HG03520 (cell line): Measurements from ENCODE around the gene FAM161B.
"Not testable (repeated sequence)": the region's sequence is repeated elsewhere in the genome, so short reads cannot be mapped to it uniquely, and the experiment has no call there.

Experiments used
- ATAC-seq: cut with Tn5 transposase; IDR thresholded peaks from one replicate; pipeline ENCODE4 v1.9.1; 2021; ENCODE audit warnings: mild to moderate bottlenecking, moderate library complexity; ENCODE audit not compliant: unreplicated experiment

FAM161B gene

DNA sequence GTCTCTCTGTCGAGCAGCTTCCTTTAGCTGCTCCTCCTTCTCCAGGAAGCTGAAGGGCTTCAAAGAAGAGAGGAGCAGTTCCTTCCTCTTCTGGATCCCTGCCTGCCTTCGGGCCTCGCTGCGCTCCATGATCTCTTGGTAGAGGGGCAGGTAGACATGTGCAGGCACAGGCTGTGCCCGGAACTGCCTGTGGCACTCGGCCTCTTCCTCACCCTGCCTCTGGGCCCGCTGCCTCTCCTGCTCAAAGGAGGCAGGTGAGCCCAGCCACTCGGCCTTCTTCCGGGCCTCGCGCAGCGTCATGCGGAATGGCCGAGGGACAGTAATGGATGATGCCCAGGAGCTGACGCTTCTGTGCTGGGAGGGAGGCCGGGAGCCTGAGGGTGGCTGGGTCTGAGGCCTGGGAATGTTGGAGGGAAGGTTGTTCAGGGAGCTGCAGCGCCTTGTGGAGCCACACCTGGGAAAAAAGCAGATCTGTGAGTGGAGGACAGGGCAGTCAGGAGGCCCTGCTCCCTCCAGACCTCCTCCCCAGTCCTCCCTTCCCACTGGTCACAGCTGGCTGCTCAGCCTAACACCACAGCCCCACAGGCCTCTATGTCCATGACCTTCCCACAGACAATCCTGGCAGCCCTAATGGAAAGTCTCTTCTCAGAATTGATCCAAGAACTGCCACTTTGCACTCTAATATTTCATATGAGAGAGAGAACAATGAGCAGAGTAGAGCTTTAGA lies 5.3 kb downstream of the FAM161B start:
- no peak for ATAC-seq

DNA sequence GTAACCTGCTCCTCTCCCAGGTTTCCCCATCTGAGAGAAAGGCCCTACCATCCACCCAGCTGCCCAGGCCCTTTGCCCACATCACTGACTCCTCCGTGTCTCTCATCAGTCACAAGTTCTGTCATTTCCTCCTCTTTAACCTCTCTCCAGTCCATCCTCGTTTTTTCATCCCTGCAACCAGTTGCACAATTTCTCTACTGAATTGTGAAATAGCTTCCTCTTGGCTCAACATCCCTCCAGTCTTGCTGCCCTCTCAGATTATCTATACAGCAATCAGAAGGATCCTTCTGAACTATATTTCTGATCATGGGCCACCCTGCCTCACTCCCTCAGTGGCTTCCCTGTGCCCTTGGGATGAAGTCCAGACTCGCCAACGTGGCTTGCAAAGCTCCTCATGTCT lies 6.8 kb downstream of the FAM161B start:
- ATAC-seq = no peak

DNA sequence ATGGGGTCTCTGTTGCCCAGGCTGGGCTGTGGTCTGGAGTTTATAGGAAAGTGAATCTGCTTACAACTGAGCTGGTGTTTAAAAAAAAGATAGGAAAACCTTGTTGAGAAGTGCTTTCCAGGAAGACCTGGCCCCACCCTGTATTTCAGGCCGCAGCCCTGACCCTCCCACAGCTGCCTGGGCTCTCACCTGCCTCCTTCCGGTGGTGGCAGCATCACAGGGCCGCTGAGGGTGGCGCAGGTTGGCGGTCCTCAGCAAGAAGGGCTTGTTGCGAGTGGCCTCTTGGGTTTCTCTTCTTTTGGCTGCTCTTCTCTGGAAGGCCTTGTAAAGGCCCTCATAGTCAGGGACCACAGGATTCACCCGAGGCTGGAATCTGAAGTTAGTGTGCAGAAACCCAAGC lies 7.7 kb downstream of the FAM161B start:
- no peak for ATAC-seq

DNA sequence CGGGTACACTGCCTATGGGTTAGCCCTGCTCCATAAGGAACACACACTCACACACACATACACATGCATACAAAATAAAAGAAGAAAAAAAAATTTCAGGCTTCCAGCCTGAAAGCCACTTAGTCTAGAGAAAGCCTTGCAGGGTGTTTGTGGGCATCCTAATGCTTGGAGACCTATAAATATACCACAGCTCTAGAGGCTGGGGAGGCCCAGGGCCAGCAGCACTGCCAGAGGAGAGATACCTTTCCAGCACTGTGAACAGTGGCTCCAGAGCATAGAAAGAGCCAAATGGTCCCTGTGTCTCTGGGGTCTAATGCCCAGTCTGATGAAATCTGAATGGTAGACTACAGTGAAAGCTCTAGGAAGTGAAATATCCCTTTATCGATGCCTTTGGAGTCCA lies 12.9 kb downstream of the FAM161B start:
- ATAC-seq = no peak

DNA sequence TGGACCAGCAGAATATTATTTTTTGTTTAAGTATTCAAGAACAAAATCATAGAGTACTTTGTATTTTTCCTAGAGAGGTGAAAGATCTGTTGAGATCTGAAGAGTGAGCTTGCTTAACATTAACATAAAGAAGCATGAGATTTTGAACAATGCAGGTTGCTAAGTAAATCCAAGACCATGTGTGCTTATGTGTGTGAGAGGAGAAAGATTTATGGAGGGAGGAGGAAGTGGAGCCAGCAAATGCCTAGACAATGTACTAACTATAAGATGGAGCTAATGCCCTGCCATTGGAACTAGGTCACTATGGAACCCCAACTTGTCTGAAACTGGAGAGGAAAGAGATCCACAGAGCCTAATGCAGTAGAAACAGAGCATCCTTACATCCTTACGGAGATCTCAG lies 13.3 kb downstream of the FAM161B start:
- no peak for ATAC-seq

DNA sequence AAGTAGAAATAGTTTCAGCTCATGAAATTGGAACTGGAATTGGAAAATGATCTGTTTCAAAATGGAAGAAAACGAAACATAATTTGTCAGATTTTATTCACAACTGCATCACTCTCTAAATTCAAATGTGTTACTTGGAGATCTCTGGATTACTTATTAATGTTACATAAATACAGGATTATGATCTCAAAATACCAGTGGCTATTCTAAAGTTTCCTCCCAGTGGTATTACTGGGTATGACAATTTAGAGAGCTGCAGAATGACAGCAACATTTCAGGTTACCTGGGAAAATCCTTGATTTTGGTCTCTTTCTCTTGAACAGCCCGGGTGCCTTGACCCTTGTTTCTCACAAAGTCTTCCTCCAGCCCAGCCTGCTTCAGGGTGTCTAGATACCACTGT lies 14.2 kb downstream of the FAM161B start:
- no peak for ATAC-seq

DNA sequence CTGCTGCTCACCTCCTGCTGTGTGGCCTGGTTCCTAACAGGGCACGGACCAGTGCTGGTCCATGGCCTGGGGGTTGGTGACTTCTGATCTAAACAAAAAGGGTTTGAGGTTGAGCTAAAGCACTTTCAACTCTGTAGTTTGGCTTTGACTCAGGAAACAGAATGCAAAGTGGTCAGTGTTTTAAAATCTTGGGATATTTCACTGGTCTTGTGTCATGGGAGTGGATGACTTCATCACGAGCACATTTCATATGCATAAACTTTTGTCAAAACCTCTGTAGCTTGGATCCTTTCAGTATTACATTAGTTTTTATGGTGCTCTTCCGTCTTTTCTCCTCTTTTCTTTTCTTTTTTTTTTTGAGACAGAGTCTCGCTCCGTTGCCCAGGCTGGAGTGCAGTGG lies 25.6 kb downstream of the FAM161B start:
- ATAC-seq = no peak

DNA sequence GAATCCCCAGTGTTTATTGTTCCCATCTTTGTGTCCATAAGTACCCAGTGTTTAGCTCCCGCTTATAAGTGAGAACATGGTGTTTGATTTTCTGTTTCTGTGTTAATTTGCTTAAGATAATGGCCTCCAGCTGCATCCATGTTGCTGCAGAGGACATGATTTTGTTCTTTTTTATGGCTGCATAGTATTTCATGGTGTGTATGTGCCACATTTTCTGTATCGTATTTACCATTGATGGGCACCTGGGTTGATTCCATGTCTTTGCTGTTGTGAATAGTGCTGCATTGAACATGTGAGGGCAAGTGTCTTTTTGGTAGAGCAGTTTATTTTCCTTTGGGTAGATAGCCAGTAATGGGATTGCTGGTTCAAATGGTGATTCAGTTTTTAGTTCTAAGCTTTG lies 30.4 kb downstream of the FAM161B start:
- not testable (repeated sequence) for ATAC-seq

DNA sequence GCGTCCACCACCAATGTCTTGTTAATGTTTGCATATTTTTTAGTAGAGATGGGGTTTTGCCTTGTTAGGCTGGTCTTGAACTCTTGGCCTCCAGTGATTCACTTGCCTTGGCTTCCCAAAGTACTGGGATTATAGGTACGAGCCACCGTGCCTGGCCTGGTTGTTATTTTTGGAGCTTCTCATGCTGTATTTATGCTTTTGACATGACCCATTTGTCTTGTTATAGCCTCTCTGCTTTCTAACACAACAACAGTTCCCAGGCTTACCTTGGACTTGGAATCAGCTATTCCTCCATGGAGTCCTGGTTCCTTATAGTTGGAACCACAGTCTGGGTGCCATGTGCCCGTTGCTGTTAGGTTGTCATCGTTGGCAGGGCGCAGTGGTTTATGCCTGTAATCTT lies 33.6 kb downstream of the FAM161B start:
- ATAC-seq = no peak

DNA sequence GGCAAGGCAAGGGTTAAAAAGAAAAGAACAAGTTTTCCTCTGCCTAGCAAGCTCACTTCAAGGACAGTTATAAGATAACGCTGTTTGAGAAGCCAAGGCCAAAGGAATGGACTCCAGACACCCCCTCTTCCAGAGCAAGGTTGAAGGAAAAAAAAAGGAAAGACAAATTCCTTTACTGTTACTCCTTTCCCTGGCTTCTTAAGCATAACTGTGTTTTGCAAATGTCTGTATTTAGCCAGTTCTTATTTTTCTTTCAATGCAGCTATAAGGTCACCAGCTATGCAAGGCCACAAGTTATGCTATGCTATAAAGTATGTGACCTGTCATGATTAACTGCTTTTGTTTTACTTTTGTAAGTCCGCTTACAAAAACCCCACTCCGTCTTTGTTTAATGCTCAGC lies 36.6 kb downstream of the FAM161B start:
- ATAC-seq = no peak

DNA sequence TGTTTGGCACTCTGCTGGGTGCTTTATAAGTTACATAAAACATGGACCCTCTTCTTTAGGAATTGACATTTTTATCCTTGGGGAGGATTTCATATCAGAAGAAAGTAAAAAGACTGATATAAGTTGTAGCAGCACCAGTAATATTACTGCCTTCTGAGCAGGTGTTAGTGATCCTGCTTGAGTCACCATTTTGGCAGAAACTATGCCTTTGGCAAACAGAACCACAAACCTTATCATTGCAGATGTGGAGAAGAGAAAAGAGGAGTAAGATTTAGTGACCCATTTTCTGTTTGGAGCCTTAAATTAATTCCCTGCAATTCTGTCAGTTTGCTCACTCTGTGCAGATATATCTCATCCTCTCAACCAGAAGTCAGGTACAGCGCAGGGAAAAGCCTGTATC lies 40.2 kb downstream of the FAM161B start:
- no peak for ATAC-seq

DNA sequence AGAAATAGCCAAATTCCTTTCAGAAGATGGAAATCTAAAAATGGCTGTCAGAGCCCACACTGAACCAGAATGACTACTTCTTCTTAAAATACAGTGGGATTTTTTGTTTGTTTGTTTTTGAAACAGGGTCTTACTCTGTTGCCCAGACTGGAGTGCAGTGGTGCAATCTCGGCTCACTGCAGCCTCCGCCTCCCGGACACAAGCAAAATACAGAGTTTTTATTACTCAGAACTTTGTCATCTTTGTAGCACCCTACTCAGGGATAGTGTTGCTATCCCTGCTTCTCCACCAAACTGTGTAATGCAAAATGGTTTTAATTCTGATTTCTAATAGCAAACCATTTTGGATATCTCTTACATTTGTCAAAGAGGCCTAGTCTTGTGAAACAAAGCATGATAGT lies 46.9 kb downstream of the FAM161B start:
- ATAC-seq = no peak

DNA sequence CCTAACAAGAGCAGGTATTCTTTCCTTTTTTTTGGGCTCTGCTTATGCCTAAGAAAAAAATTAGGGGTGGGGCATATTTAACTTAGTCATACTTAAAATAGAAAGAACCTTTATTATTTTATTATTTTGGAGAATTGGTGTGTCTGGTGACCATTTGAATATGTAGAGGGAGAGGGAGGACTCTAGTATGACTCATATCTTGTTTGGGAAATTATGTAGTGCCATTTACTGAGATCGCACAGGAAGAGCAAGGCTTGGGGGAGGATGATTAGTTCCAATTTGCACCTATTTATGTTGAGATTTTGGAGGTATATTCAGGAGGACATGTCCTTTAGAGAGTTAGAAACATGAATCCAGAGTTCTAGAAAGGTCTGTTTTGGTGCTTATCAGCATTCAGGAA lies 53.4 kb downstream of the FAM161B start:
- no peak for ATAC-seq

DNA sequence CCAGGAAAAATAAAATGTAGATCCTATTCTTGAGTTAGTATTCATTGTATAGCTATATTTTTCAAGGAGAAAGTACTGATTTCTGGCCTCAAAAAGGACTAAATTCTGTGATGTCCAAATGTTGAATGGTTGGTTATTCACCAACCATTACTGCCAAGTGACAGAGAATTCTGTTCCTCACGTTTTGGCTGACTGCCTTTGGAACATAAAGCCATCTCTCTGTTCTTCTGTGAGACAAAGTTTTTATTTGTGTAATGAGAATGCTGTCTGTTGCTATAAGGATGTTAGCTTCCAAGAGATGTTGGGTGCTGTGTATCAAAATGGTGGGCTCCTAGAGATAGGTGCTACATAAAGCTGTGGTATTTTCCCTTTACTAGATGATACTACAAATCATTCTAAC lies 54.0 kb downstream of the FAM161B start:
- no peak for ATAC-seq

DNA sequence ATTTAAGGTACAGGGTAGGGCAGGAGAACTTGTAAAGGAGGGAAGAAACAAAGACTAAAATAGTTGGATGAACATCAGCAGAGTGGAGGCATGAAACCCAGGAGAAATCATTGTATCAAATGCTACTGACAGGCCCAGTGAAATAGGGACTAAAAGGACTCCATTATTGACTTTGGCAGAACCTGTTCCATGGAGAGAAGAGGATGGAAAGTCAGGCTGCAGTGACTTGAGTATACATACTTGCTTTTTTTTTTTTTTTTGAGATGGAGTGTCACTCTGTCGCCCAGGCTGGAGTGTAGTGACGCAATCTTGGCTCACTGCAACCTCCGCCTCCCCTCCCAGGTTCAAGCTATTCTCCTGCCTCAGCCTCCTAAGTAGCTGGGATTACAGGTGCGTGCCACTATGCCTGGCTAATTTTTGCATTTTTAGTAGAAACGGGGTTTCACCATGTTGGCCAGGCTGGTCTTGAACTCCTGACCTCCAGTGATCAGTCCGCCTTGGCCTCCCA lies 55.7 kb downstream of the FAM161B start:
- not testable (repeated sequence) for ATAC-seq

DNA sequence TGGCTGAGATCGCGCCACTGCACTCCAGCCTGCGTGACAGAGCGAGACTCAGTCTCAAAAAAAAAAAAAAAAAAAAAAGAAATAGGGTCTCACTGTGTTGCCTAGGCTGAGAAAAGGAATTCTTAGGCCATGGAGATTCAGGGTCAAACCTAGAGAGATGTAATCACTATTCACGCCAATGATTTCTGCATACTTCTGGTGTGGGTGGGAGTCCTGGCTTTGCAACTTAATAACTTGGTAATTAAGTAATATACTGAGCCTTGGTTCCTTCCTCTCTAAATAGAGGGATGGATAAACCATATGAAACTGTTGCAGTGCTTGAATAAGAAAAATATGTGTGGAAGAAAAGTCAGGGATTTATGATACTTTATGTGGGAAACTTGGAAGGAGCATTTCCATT lies 60.5 kb downstream of the FAM161B start:
- no peak for ATAC-seq

DNA sequence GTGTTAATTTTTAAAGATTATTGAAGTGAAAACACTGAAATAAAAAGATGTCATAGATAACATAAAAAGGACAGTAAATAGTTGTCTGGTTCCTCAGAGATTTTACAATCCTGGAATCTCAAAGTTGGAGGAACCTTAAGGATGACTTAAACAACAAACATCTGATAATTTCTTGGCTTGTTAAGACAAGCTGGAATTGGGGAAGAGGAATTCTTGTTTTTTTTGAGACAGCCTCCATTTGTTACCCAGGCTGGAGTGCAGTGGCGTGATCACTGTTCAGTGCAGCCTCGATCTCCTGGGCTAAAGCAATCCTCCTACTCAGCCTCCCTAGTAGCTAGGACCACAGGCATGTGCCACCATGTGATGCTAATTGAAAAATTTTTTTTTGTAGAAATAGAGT lies 60.9 kb downstream of the FAM161B start:
- no peak for ATAC-seq

DNA sequence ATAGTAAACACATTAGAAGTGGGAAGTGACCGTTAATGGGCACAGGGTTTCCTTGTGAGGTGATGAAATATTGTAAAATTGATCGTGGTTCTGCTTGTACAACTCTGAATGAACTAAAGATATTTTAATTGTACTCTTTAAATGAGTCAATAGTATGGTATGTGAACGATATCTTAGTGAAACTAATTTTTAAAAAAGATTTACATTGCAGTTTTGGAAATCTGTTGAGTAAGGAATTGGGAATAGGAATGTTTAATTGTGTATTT lies 61.5 kb downstream of the FAM161B start:
- no peak for ATAC-seq

DNA sequence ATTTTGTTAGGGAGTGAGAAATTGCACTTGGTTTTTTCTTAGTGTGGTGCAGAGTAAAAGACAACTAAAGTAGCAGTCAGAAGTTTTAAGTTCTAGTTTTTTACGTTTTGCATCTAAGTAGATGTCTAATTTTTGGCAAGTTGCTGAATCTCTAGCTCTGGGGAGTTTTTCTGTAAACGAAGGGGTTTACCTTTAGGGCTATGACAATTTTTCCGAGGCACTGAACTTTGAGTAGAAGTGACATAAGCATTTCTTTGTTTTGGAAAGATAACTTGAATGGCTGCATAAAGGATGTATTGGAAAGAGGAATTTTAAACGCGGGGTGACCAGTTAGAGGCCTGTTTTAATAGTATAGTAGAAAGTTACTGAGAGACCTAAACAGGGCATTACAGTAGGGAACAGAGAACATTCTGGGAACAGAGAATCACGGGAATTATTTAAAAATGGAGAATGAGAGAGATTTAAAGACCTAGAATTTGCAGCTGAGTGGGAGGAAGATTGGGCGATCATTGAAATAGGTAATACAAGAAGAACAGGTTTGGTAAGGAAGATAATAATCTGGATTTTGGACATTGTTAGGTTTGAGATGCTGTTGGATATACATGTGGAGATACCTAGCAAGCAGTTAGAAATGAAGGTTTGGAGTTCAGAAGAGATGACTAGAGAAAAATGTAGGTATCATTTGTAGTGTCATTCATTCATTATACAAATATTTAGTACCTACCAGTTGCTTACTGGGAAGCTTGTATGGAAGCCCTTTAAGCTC lies 62.0 kb downstream of the FAM161B start:
- no peak for ATAC-seq

DNA sequence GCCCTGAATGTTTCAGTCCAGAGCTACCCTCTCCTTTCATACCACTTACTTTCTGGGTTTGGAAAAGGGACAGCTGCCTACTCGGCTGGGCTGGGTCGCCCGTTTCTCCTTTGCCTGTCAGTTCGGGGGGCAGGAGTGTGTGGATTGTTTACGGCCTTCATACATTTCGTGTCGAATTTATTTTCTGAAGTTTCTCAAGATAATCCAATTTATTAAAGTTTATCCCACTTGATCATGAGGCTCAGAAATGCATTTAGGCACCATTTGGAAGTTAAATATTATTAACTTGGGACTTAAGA lies 62.6 kb downstream of the FAM161B start:
- no peak for ATAC-seq

DNA sequence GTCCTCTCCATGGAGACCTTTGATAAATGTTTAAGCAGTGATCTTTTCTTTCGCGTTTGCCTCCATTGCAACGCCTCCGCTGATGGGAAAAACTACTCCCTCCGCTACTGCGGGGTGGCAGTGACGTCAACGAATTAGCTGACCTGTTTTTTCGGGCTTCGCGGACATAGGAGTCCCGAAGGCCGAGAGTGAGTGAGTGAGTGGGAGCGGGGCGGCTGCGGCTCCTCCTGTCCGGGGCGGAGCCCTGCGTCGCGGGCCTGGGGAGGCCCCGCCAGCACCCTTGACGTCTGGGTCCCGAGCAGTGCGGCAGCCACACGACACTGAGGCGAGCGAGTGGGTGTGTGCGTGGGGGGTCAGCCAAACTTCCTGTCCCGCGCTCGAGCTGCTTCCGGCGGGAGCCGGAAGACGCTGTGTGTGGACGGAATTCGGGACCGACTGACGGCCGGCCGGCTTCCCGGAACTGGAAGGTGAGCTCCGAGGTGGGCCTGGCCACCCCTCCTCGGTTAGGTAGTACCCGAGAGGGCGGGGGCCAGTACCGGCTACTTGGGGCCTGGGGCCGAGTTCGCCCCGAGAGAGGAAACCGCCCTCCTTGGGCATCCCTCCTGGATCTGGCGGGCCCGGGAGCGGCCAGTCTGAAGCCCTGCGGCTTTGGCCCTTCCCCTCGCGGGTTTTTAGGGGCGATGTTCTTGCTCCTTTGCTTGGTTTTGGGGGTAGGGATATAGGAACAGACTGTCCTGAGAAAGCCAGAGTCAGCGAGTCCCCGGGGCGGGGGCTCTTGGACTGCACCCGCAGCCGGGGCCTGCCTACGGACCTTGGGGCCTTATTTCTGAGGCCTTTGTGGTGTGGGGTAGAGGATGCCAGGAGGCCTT lies 63.2 kb downstream of the FAM161B start, which contains the start of gene ZNF410:
ZNF410 (plus strand) TSS at position 411 of the 869 bp plus-strand sequence. CDS start 5,317 bp downstream, outside the sequence.
- peak; percentile 96 for ATAC-seq
